GM23248 (cell line): ENCODE results near the gene ADAMTSL1.

ENCODE experiments used
- EZH2 ChIP-seq: fragments of 200-600 bp; sonication (generic); IDR thresholded peaks from 2 replicates; pipeline ENCODE4 v1.6.1; 2018; ENCODE audit warnings: antibody characterized with exemption, mild to moderate bottlenecking; ENCODE audit not compliant: insufficient read depth, poor library complexity, severe bottlenecking
- EZH2phosphoT487 ChIP-seq: fragments of 200-600 bp; sonication (generic); IDR thresholded peaks from 2 replicates; pipeline ENCODE4 v1.6.1; 2018; ENCODE audit warnings: antibody characterized with exemption, moderate library complexity, mild to moderate bottlenecking, low read depth; ENCODE audit not compliant: insufficient read depth

- TF ChIP-seq EZH2 (no peak), EZH2phosphoT487 (no peak)
Measured at GRCh38 chr9:18756712-18757125, 282.8 kb downstream of the ADAMTSL1 start.
